NCI-H748 (cell line): ENCODE data around the gene ZFC3H1.
A peak's percentile ranks its signal among the peaks of the same experiment; 100 is the strongest.
"Not testable (repeated sequence)": the region's sequence is repeated elsewhere in the genome, so short reads cannot be mapped to it uniquely, and the experiment has no call there.

Experiments used
- DNase-seq: peaks from one replicate; lab custom pipeline; 2025; ENCODE audit not compliant: unreplicated experiment; lab: John Stamatoyannopoulos, UW

Gene ZFC3H1

GRCh38 chr12:71663561-71664410 is at the start of gene ZFC3H1, which contains the start of gene THAP2:
ZFC3H1 (minus strand) TSS chr12:71663848; CDS start chr12:71663610, 238 bp downstream.
THAP2 (plus strand) TSS chr12:71664301; CDS start chr12:71664510, 209 bp downstream.
- DNase-seq, result peak; percentile 99

- DNase-seq, result no peak
Measured at GRCh38 chr12:71710276-71711125, 46.9 kb upstream of the ZFC3H1 start.

GRCh38 chr12:71708658-71709057 is 45.0 kb upstream of the ZFC3H1 start:
- DNase-seq, result no peak

- DNase-seq, result no peak
Measured at GRCh38 chr12:71704920-71705319, 41.3 kb upstream of the ZFC3H1 start.

GRCh38 chr12:71703206-71703605 is 39.6 kb upstream of the ZFC3H1 start:
- no peak for DNase-seq

GRCh38 chr12:71702590-71702989 is 38.9 kb upstream of the ZFC3H1 start:
- DNase-seq, result no peak

- not testable (repeated sequence) for DNase-seq
Measured at GRCh38 chr12:71702181-71702580, 38.5 kb upstream of the ZFC3H1 start.

- no peak for DNase-seq
Measured at GRCh38 chr12:71695782-71696181, 32.1 kb upstream of the ZFC3H1 start.

- no peak for DNase-seq
Measured at GRCh38 chr12:71694099-71694820, 30.6 kb upstream of the ZFC3H1 start.

GRCh38 chr12:71693651-71694050 is 30.0 kb upstream of the ZFC3H1 start:
- DNase-seq, result not testable (repeated sequence)

GRCh38 chr12:71693126-71693525 is 29.5 kb upstream of the ZFC3H1 start:
- DNase-seq, result no peak

GRCh38 chr12:71691504-71692129 is 28.0 kb upstream of the ZFC3H1 start:
- no peak for DNase-seq

GRCh38 chr12:71688961-71689570 is 25.4 kb upstream of the ZFC3H1 start:
- DNase-seq, result no peak

- not testable (repeated sequence) for DNase-seq
Measured at GRCh38 chr12:71687172-71687571, 23.5 kb upstream of the ZFC3H1 start.

- DNase-seq, result no peak
Measured at GRCh38 chr12:71686658-71687025, 23.0 kb upstream of the ZFC3H1 start.

- DNase-seq, result peak; percentile 93
Measured at GRCh38 chr12:71685914-71686657, 22.4 kb upstream of the ZFC3H1 start, which contains the start of gene TMEM19. TMEM19 (plus strand) TSS chr12:71686082; CDS start chr12:71686681, 599 bp downstream.

- peak; percentile 24 for DNase-seq
Measured at GRCh38 chr12:71685312-71685906, 21.8 kb upstream of the ZFC3H1 start.

GRCh38 chr12:71684081-71684480 is 20.4 kb upstream of the ZFC3H1 start:
- no peak for DNase-seq

- DNase-seq, result no peak
Measured at GRCh38 chr12:71683633-71684032, 20.0 kb upstream of the ZFC3H1 start.
